22Rv1 (cell line): ENCODE results near the gene MPRIP.

Source experiments
- CTCF ChIP-seq: fragments of 450-650 bp; IDR thresholded peaks from 2 replicates; pipeline ENCODE4 v1.5.1; 2017; ENCODE audit warnings: mild to moderate bottlenecking
- ZFX ChIP-seq: fragments of 450-650 bp; IDR thresholded peaks from 2 replicates; pipeline ENCODE4 v1.6.1; 2017; ENCODE audit warnings: antibody characterized with exemption, borderline replicate concordance

- no peak for TF ChIP-seq ZFX
- no peak for TF ChIP-seq CTCF
Measured at GRCh38 chr17:17091276-17091675, 49.0 kb downstream of the MPRIP start.
